ENCODE measurements around the gene PEX11G.

PEX11G gene

DNA sequence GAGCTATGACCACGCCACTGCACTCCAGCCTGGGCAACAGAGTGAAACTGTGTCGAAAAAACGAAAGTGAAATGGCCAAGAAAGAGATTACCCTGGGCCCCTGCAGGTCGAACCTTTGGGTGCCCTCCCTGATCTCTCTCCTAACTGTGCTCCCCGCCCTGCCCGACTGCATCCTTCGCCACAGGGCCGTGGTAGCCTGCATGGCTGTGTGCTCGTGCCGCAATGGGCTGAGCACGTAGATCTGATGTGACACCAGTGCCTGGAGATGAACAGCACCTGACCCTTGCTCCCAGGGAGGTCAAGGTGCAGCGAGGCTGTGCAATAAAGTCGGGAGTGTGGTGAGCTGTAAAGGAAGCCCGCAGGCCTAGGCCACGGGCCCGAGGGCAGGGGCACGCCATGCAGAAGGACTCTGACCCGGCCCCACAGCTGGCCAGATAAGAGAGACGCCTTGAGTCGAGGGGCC is 60.2 kb downstream of the PEX11G start:
- DNase-seq (ENCODE audit: low read depth): no peak

DNA sequence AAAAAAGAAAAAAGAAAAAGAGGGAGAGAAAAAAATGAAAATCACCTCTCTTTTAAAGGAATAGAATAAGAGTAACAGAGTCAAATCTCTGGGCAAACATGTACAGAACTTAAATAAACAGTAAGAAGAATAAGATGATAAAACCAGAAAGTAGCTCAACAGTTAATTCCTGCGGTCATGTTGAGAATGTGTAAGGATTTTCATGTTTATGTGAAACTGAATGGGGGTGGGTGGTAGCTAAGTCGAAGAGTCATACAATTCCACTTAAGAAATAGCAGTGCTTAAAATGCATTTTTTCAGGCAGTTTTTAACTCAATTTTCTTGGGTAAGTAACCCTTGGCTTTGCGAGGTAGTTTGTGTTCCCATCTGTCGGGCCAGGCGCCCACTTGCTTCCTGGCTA is 60.9 kb downstream of the PEX11G start:
- peak; percentile 94 for DNase-seq (ENCODE audit: low read depth)

DNA sequence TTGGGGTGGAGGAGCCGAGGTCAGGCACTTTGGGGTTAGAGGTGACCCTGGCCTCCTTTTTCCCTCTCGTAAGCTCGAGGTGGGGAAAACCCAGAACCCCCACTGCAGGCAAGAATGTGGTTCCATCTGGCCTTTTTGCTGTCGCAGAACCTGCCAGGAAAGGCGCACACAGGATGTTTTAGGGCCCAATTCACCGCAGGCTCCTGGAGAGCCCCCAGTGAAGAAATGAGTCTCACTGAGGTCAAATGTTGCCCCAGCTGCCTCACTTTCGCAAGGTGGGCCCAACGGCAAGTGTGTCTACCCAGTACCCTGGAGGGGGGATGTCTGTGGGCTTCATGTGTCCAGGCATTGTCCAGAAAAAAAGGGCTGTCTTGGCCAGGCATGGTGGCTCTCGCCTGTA is 61.8 kb downstream of the PEX11G start:
- no peak for DNase-seq (ENCODE audit: low read depth)

All from iris pigment epithelial cell (primary cell).